Testis (tissue), 2 donors: ENCODE results near the gene FBXO40.

Experiments
- POLR2A ChIP-seq: fragments of 450-650 bp; IDR thresholded peaks from one replicate; pipeline ENCODE4 v1.6.1; 2017; ENCODE audit warnings: antibody characterized with exemption, mild to moderate bottlenecking, moderate library complexity
- TF ChIP-seq, protein P1 (sequence below), 3 experiments: fragments of 450-650 bp in 2 of 3; fragments of 200-600 bp in 1 of 3; sonication (generic) in 1 of 3; IDR thresholded peaks; one replicate each; pipeline ENCODE4 v1.5.1; 2016 to 2019; ENCODE audit warnings: antibody characterized with exemption in 3 of 3, mild to moderate bottlenecking in 2 of 3, moderate library complexity in 1 of 3

DNA sequence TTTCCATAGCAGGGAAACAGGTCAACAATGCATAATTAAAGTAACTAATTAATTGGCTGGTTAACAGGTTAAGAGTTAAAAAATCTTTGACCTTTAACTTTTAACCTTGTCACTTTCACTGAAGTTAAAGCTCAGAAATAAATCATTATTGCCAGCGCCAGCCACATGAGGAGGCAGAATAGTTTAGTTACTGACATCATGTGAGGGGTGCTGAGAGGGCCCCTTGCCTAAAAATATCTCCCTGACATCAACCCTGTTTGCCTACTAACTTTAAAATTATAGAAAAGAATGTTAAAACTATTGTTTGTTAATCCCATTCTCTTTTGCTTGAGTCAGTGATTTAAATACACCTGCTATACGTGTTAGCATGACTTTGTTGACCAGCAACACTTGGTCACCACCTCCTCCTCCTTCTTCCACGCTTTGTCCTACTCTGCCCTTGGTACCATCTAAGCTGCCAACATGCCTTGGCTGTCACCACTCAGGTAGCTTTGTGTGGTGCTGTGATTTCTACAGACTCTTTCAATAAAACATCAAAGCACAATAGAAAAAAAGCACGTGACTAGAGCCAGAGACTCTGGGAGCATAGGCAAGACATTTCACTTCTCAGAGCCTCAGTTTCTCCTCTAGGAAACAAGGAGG lies 2.7 kb downstream of the FBXO40 start:
- TF ChIP-seq, protein P1, sequence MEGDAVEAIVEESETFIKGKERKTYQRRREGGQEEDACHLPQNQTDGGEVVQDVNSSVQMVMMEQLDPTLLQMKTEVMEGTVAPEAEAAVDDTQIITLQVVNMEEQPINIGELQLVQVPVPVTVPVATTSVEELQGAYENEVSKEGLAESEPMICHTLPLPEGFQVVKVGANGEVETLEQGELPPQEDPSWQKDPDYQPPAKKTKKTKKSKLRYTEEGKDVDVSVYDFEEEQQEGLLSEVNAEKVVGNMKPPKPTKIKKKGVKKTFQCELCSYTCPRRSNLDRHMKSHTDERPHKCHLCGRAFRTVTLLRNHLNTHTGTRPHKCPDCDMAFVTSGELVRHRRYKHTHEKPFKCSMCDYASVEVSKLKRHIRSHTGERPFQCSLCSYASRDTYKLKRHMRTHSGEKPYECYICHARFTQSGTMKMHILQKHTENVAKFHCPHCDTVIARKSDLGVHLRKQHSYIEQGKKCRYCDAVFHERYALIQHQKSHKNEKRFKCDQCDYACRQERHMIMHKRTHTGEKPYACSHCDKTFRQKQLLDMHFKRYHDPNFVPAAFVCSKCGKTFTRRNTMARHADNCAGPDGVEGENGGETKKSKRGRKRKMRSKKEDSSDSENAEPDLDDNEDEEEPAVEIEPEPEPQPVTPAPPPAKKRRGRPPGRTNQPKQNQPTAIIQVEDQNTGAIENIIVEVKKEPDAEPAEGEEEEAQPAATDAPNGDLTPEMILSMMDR (IDR thresholded peaks at IDR 0.05), result no peak
- no peak for TF ChIP-seq POLR2A
